ENCODE measurements around the gene CCDC88C.
"Not testable (repeated sequence)": the region's sequence is repeated elsewhere in the genome, so short reads cannot be mapped to it uniquely, and the experiment has no call there.

CCDC88C gene

GRCh38 chr14:91261986-91262549 lies 155.6 kb downstream of the CCDC88C start:
- no peak for DNase-seq

- no peak for DNase-seq
Measured at GRCh38 chr14:91261115-91261514, 156.5 kb downstream of the CCDC88C start.

- no peak for DNase-seq
Measured at GRCh38 chr14:91258876-91259275, 158.7 kb downstream of the CCDC88C start.

DNA sequence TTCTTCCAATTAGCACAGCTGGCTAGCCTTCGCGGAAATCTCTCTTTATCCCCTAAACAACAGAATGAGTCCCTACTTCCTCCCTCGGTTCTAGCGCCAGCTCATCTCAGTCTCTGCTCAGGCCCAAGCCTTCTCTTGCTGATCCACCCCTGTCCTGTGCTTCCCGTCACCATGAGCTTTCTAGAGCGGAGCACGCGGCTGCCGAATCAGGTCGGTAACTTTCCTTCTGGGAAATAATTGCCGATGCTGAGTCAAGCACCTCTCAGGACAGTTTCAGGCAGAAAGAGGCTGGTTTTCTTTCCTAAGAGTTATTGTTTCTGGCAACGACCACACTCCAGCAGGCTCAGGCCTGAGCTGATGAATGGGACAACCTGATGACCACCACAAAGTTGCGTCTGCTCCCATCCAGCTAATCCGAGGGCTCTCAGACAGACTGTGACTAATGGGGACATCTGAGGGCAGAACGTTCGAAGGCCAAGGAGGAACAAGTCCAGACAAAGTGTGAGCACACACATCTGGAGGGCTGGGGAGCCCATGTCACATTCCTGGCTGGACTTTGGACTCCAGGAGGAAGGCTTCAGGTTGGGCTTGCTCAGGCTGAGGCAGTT lies 159.5 kb downstream of the CCDC88C start:
- no peak for DNase-seq

- DNase-seq: no peak
Measured at GRCh38 chr14:91257328-91258010, 160.2 kb downstream of the CCDC88C start.

- DNase-seq: no peak
Measured at GRCh38 chr14:91256661-91257060, 161.0 kb downstream of the CCDC88C start.

DNA sequence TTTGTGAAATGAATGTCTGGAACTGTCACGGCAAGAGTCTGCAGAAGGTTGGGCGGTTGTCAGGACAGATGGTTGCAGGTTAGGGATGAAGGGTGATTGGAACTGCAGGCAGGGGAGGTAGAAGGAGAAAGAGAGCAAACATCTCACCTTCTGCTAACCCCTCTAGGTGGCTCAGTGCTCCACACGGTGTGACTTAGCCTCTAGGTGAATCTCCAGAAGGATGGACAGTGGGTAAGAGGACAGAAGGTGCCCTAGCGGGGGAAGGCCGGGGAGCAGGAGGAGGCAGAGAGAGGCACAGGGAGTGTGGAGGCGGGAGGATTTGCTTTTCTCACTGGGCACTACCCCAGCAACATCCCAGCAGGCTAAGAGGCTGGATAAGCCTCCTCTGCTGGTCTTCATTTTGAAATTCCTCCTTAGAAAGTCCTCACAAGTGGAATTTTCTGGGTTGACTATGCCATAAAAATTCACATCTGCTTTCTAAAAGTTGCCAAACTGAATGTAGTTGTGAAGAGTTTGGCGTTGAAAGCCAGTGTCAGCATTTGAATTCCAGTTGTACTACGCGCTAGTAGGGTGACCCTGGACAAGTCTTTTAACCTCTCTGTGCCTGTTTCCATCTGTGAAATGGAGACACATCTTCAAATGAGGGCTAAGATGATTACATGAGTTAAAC lies 162.5 kb downstream of the CCDC88C start:
- no peak for DNase-seq

- DNase-seq: no peak
Measured at GRCh38 chr14:91254461-91254860, 163.2 kb downstream of the CCDC88C start.

GRCh38 chr14:91253795-91254323 lies 163.8 kb downstream of the CCDC88C start:
- no peak for DNase-seq

- DNase-seq: peak; percentile 31
Measured at GRCh38 chr14:91252871-91253794, 164.5 kb downstream of the CCDC88C start.

DNA sequence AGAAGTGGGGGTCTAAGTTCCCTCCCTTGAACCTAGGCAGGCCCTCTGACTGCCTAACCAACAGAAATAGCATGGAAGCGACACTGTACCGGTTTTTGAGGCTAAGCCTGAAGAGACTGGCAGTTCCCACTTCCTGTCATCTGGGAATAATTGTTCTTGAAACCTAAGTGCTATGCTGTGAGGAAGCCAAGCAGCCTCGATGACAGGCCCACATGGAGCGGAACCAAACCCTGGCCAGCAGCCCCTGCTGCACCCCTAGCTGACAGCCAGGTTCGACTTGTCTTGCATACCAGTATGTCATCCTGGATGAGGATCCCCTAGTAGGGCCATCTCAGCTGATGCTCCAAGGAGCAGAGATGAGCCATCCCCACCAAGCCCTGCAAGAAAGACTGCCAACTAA lies 166.7 kb downstream of the CCDC88C start:
- no peak for DNase-seq

DNA sequence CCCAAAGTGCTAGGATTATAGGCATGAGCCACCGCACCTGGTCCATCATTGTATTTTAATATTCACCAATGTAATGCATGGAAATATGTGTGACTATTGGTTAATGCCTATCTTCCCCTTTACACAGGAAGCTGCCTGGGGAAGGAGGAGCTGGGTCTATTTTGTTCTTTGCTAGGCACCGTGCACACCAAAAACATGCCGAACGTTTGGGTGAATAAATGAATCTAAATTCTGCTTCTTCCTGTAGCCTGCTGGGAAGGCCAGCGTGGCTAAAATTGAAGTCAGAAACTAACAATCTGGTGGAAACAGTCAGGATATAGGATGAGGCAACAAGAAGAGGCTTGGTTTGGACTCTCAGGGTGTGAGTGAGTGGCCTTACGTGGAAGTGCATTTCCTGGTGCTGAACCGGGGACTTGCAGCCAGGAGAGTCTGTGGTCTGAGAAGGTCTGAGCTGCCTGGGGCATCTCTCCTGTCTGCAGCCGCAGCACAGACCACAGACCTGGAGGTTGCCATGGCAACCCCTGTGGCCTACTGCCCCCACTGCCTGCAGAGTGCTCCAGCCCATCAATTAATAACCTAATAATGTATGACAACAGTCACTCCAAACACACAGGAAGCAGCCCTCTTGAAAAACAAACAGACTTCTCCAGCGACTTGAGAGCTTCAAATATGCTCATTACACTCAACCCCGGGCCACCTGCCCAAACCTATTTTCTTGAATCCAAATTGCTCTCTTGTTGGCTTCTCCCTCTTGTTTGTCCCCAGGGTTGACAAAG lies 167.6 kb downstream of the CCDC88C start:
- peak; percentile 83 for DNase-seq

GRCh38 chr14:91246051-91246852 lies 171.4 kb downstream of the CCDC88C start:
- no peak for DNase-seq

DNA sequence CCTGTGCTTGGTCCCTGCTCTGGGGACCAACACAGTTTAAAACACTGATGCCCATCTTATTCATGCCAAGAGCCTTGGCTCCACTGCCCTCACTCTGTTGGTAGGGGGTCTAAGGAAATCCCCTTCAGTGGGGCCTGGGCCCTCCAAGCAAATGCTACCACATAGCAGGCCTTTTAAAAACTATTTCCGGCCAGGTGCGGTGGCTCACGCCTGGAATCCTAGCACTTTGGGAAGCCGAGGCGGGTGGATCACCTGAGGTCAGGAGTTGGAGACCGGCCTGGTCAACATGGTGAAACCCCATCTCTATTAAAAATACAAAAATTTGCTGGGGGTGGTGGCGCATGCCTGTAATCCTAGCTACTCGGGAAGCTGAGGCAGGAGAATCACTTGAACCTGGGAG lies 172.0 kb downstream of the CCDC88C start:
- not testable (repeated sequence) for DNase-seq

DNA sequence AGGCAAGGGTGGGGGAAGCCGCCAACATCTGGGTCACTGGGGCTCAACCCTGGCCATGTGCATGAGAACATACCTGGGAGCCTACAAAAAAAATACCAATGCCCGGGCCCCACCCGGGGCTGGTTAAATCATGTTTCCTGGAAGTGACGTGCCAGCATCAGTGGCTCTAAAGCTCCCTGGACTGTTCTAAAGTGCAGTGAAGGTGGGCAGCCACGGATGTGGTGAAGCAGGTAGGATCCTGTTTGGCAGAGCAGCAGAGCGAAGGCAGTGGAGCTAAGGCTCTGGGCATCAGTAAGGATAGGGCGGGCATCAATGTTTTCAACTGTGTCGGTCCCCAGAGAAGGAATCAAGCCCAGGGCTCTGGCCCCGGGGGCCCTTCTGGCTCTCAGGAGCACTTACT lies 172.6 kb downstream of the CCDC88C start:
- no peak for DNase-seq

DNA sequence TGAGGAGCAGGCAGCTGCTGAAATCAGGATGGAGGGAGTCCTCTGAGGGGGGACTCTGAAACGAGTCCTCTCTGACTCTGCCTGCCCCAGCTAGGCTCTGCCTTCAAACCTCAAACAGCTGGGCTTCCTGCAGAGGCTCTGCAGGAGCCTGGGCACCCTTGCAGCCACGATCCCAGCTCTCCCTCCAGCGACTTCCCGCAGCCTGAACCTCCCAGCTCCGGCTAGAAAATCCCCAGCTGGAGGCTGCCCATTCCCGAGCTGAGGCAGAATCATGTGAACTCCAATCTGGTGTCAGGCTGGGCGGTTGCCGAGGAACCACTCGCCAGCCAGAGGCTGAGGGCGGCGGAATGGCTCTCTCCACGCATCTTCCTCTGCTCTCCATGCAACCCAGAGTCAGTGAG lies 173.1 kb downstream of the CCDC88C start, which contains the start of gene GPR68:
GPR68 (minus strand) TSS at position 204 of the 401 bp plus-strand sequence. CDS start 9,654 bp downstream, outside the sequence.
- DNase-seq: peak; percentile 35

DNA sequence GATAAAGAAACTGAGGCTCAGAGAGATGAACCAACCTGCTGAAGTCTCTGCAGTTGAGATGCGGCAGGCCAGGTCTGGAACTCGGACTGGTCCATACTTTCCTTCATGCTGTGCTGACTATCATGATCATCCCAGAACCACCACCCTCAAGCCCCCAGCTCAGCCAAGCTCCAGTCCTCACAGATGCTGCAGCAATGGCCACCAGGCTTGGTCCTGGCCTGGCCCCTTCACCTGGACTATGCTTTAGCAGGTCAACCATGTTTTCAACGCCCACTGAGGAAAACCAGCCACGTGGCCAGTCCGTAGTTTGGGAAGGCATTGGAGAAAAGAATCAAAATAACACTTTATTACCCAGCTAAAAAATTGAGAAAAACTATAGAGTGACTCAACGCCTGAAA lies 174.5 kb downstream of the CCDC88C start:
- DNase-seq: no peak

DNA sequence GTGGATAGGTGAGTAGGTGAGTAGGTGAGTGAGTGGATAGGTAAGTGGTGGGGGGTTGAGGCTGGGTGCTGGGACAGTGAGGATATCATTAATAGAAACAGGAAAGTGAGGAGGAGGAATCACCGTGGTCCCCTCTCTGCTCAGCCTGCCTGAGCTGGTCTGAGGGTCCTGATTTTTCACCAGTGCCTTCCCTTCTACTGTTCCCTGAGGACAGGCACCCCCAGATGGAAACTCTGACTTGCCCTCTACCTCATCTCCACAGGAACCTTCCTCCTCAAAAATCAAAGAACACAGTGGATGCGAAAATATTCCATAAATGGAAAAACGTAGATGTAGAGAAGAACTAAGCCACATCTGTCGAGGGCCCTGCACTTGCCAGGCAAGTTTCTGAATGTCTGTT lies 175.0 kb downstream of the CCDC88C start:
- DNase-seq: no peak

- DNase-seq: no peak
Measured at GRCh38 chr14:91241863-91242262, 175.8 kb downstream of the CCDC88C start.

- no peak for DNase-seq
Measured at GRCh38 chr14:91238661-91239060, 179.0 kb downstream of the CCDC88C start.

DNA sequence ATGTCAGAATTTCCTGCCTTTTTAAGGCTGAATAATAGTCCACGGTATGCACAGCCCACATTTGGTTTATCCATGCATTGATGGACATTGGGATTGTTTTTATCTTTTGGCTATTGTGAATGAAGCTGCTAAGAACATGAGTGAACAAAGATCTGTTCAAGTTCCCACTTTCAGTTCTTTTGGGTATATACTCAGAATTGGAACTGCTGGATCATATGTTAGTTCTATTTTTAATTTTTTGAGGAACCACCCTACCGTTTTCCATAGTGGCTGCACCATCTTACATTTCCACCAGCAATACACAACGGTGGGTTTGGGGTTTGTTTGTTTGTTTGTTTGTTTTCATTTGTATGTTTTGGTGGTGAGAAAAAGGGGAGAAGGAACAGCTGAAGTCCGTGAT lies 179.5 kb downstream of the CCDC88C start:
- no peak for DNase-seq
